ENCODE measurements around the gene CD34. TPM values are rescaled to one million over a fixed set of nuclear protein-coding genes. Genes with fewer than 3 reads are reported as not detected.

CD34 gene
- total RNA-seq, 1 experiment from 2014 or later: 0.35 TPM

DNA sequence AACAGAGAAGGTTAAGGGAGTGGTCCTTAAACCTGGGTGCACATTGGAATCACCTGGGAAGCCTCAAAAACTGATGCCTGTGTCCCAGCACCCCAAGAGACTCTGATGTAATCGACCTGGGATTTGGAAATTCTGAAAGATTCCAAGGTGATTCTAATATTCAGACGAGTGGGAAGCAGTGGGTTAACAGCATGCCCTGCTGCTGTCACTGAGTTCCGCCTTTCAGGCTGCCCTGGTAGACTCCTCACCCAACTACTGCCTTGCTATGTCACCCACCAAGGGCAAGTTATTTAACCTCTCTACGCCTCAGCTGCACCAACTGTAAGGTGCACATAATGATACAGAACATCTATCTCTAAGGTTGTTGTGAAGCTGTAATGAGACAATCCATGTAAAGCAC is 59.2 kb downstream of the CD34 start:
- Histone ChIP-seq H3K23ac (ENCODE audit: insufficient read length, low read depth, low read length) (no peak overlapping the region), H4K8ac (replicated peaks; ENCODE audit: insufficient read length, low read depth, low read length) (no peak overlapping the region), H3K23me2 (ENCODE audit: insufficient read length, low read depth, low read length, poor library complexity, severe bottlenecking) (no peaks in the 10 kb centered on the region), H4K91ac (ENCODE audit: insufficient read length, low read depth, low read length) (no peak overlapping the region), H3K4ac (ENCODE audit: low read depth, low read length) (no peak overlapping the region), H4K20me1 (ENCODE audit: control insufficient read depth, insufficient read depth, insufficient read length) (no peaks in the 10 kb centered on the region), H2BK20ac (ENCODE audit: low read depth, low read length, poor library complexity, severe bottlenecking) (no peak overlapping the region), H3K14ac (ENCODE audit: insufficient read depth, low read length) (no peak overlapping the region), H2BK15ac (ENCODE audit: low read depth, low read length) (no peak overlapping the region), H3K9me3 (ENCODE audit: control insufficient read depth, low read depth, low read length) (no peaks in the 10 kb centered on the region), H2AK5ac (ENCODE audit: insufficient read length, low read length) (no peak overlapping the region), H3K27me3 (ENCODE audit: insufficient read depth, low read length) (no peaks in the 10 kb centered on the region), H2BK12ac (ENCODE audit: insufficient read length, low read depth, low read length) (no peak overlapping the region), H3K79me1 (ENCODE audit: insufficient read depth, low read depth, low read length, poor library complexity, severe bottlenecking) (no peaks in the 10 kb centered on the region), H2BK120ac (ENCODE audit: low read depth, low read length, poor library complexity, severe bottlenecking) (no peak overlapping the region), H2AFZ (ENCODE audit: low read length) (no peak overlapping the region), H3K9ac (ENCODE audit: extremely low read depth, insufficient read length, low read length) (no peak overlapping the region), H3K56ac (ENCODE audit: insufficient read length, low read depth, low read length) (no peak overlapping the region), H4K5ac (ENCODE audit: insufficient read length, low read depth, low read length) (no peak overlapping the region), H3K27ac (ENCODE audit: insufficient read length, low read depth, low read length) (no peak overlapping the region), H3T11ph (ENCODE audit: low read length) (no peak overlapping the region), H3K79me2 (ENCODE audit: insufficient read depth, low read length) (no peaks in the 10 kb centered on the region), H2BK5ac (ENCODE audit: insufficient read length, low read length) (no peak overlapping the region), H3K18ac (ENCODE audit: insufficient read length, low read depth, low read length) (no peak overlapping the region), H3K4me1 (ENCODE audit: insufficient read depth, low read length) (no peaks in the 10 kb centered on the region; the same call in 1 of the 2 replicates), H3K4me2 (ENCODE audit: insufficient read depth, insufficient read length, low read length) (no peak overlapping the region)
- DNase-seq: no peak
- H3K36me3 Mint-ChIP-seq (ENCODE audit: insufficient read depth in 1 of 3, low read depth in 3 of 3): no peaks in the 10 kb centered on the region; a peak in 1 of 7 replicates
- TF ChIP-seq, protein P1, sequence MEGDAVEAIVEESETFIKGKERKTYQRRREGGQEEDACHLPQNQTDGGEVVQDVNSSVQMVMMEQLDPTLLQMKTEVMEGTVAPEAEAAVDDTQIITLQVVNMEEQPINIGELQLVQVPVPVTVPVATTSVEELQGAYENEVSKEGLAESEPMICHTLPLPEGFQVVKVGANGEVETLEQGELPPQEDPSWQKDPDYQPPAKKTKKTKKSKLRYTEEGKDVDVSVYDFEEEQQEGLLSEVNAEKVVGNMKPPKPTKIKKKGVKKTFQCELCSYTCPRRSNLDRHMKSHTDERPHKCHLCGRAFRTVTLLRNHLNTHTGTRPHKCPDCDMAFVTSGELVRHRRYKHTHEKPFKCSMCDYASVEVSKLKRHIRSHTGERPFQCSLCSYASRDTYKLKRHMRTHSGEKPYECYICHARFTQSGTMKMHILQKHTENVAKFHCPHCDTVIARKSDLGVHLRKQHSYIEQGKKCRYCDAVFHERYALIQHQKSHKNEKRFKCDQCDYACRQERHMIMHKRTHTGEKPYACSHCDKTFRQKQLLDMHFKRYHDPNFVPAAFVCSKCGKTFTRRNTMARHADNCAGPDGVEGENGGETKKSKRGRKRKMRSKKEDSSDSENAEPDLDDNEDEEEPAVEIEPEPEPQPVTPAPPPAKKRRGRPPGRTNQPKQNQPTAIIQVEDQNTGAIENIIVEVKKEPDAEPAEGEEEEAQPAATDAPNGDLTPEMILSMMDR (conservative IDR thresholded peaks at IDR 0.05): no peak
- H3K4me3 Mint-ChIP-seq: no peak overlapping the region; a peak in 1 of 5 replicates
- H3K4me1 Mint-ChIP-seq: peaks cover 6 to 8% of the 10 kb centered on the region in 2 experiments; a peak in 3 of 4 replicates
- no peaks in the 10 kb centered on the region for H3K9me3 Mint-ChIP-seq
- peak overlapping the region in 1 of 3 experiments; percentile 56; a peak in 1 of 7 replicates for H3K27ac Mint-ChIP-seq
- no CpG with 5 or more reads among the region's 4 CpGs for WGBS (ENCODE audit: extremely low coverage, insufficient read length, low lambda C conversion rate)
- no peaks in the 10 kb centered on the region for H3K27me3 Mint-ChIP-seq (ENCODE audit: low read depth)

All from H9 (cell line).